ENCODE results near the gene LCP1.

GRCh38 chr13:46129124-46129523, 52.9 kb downstream of the LCP1 start:
- no peak for TF ChIP-seq YY1 (IDR thresholded peaks at IDR 0.05; ENCODE audit: insufficient read depth, insufficient read length)
- no peak for TF ChIP-seq SUZ12 (IDR thresholded peaks at IDR 0.05; ENCODE audit: extremely low read depth, insufficient read depth, insufficient read length)
- TF ChIP-seq ZNF274 (IDR thresholded peaks at IDR 0.05; ENCODE audit: low read depth, low read length) = no peak
